HG03571 (cell line): ENCODE results near the gene KAT7.
"Not testable (repeated sequence)": the region's sequence is repeated elsewhere in the genome, so short reads cannot be mapped to it uniquely, and the experiment has no call there.

ENCODE experiments used
- ATAC-seq: cut with Tn5 transposase; IDR thresholded peaks from one replicate; pipeline ENCODE4 v1.9.1; 2021; ENCODE audit not compliant: unreplicated experiment

KAT7 gene

DNA sequence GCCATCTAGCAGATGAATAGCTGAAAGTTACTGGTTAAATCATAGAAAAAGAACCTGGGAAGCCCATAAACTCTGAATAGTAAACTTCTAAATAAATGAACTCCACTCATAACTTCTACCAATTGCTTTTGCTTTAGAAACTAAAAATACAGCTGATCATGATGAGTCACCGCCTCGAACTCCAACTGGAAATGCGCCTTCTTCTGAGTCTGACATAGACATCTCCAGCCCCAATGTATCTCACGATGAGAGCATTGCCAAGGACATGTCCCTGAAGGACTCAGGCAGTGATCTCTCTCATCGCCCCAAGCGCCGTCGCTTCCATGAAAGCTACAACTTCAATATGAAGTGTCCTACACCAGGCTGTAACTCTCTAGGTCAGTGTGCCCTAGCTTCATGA, 9.7 kb downstream of the KAT7 start:
- ATAC-seq, result no peak

DNA sequence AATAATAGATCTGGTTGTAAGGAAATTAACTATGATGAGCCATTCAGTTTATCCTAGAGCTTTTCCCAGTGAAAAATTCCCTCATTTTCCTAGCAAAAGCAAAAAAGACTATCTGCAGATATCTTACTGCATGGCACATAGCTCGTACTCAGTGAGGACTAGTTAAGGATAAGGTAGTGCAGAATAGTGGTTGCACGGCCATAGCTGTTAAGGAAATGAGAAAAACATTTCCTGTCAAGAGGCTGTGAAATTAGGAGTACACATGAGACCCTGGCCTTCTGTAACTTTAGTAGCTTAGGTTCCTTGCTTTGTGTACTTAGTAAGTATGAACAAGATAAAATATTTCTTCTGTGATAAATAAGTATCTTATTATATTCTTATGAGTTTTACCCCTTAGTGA, 10.3 kb downstream of the KAT7 start:
- no peak for ATAC-seq

DNA sequence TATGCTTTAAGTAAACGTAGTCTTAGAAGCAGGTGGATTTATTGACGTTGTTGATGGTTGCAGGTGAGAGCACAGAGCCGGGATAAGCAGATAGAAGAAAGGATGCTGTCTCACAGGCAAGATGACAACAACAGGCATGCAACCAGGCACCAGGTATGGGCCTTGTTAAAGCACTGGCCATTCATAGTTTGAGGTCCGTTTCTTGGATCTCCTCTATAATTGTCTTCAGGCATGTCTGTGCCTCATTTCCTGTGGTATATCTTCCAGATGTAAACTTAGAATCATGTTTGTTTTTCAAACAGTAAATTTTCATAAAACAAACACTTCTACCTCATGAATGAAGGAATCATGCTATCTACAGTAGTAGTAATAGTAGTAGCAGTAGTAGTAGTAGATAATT, 20.6 kb downstream of the KAT7 start:
- no peak for ATAC-seq

- ATAC-seq, result no peak
Observed at GRCh38 chr17:49814781-49815529, 26.5 kb downstream of the KAT7 start.

GRCh38 chr17:49815761-49816281, 27.3 kb downstream of the KAT7 start:
- no peak for ATAC-seq

GRCh38 chr17:49817993-49818392, 29.5 kb downstream of the KAT7 start:
- no peak for ATAC-seq

GRCh38 chr17:49819138-49819537, 30.7 kb downstream of the KAT7 start:
- no peak for ATAC-seq

GRCh38 chr17:49819651-49820050, 31.2 kb downstream of the KAT7 start:
- ATAC-seq, result no peak

GRCh38 chr17:49820773-49821172, 32.3 kb downstream of the KAT7 start:
- ATAC-seq, result no peak

DNA sequence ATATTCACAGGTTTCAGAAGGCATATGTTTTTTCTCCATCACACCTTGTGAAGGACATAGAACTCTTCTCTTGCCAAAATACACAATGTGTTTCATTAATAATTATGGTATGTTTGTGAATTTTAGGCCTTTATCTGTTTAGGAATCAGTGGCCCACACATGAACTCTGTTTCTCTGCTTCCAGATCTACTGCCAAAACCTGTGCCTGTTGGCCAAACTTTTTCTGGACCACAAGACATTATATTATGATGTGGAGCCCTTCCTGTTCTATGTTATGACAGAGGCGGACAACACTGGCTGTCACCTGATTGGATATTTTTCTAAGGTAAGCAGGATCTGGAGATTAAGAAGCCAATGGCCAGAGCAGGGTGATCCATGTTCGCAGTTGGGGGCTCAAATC, 33.0 kb downstream of the KAT7 start:
- no peak for ATAC-seq

GRCh38 chr17:49821916-49822315, 33.4 kb downstream of the KAT7 start:
- ATAC-seq, result no peak

DNA sequence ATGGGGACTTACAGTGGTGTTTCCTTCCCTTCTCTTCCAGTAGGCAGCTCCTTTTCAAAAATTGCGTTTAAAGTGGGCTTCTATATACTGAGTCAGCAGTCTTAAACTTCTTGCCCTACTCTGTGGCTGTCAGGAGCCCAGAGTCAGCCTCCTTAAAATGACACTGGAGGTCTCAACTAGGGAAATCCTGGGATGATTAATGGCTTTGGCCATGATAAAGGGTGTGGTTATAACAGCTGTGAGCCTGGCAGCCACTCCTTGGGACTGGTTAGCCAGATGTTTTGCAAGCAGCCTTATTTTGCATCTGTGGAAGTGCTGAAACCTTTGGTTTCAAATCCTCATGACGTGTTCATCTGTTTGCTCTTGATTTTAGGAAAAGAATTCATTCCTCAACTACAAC, 34.3 kb downstream of the KAT7 start:
- ATAC-seq, result no peak

DNA sequence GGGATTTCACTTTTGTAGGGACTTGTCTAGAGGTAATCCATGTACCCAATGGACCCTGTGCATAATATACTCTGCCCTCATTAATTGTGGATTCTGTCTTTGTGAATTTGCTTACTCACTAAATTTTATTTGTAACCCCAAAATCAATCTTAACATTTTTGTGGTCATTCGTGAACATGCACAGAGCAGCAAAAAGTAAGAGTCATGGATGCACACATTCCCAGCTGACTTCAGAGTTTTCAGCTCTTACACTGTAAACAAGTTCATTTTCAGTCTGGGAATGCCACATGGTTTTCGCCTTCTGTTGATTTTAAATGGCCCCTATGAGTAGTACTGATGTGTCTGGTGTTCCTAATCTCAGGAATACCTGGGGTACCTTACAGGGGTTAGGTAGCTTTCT, 35.1 kb downstream of the KAT7 start:
- no peak for ATAC-seq

DNA sequence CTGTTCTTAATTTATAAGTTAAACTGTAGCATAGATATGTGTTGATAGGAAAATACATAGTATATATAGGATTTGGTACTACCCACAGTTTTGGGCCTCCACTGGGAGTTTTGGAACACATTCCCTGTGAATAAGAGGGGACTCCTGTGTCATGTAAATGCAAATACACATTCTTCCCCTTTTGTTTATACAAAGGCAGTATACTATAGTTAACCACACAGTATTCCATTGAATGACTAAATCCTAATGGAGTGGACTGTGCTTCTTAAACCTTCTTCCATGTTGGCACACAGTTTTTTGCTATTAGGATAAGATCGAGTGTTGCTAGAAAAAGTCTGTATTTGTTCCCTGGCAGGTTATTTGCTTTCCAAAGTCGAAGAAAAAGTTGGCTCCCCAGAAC, 37.2 kb downstream of the KAT7 start:
- ATAC-seq, result no peak

DNA sequence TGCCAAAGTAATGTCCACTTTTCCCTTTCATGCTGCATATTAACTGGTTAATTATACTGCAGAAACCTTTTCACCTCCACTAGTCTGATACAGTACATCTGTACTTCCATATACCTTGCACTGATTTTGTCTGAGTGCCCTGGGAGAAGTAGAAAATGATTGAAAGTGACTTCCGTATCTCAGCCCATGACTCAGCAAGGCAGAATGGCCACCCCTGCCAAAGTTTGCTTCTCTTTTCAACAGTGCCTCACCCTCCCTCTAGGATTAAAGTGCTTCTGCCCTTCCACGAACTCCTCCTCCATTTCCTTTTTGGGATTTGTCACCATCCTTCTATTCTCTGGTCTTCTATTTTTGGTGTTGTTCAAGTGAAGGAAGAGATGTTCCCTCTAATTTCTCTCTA, 39.8 kb downstream of the KAT7 start:
- ATAC-seq, result not testable (repeated sequence)

DNA sequence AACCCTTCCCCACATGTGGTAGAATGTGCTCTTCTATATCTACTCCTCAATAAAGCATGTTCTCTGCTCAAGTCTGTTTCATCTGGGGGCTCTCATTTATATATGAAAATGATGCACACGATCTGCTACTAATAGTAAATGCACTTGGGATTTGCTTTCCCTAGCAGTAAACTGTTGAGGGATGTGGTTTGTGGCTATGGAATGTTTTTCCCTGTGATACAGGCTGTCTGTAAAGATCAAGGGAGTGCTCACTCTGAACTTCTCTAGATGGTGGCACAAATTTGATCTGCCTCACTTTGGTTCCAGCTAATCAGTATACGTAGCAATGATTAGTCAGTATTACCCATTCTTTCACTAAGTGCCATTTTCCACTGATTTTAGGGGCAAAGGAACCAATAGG, 40.5 kb downstream of the KAT7 start:
- ATAC-seq, result no peak

DNA sequence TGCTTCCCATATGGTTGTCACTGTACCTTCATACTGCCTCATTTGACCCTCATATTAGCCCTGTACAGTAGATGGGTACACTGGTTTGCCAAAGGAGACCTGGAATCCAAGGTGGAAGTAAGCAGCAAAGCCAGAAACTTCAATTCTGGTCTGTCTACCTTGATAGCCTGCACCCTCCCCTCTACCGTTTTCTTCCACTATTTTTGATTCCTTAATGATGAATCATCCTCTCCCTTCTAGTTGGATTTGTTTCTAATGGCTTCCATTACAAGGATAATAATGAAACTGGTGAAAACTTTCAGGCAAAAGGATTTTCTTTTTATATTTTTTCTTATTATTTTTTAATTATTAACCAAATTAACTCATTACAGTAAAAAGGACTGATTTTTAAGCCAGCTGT, 42.1 kb downstream of the KAT7 start:
- no peak for ATAC-seq

DNA sequence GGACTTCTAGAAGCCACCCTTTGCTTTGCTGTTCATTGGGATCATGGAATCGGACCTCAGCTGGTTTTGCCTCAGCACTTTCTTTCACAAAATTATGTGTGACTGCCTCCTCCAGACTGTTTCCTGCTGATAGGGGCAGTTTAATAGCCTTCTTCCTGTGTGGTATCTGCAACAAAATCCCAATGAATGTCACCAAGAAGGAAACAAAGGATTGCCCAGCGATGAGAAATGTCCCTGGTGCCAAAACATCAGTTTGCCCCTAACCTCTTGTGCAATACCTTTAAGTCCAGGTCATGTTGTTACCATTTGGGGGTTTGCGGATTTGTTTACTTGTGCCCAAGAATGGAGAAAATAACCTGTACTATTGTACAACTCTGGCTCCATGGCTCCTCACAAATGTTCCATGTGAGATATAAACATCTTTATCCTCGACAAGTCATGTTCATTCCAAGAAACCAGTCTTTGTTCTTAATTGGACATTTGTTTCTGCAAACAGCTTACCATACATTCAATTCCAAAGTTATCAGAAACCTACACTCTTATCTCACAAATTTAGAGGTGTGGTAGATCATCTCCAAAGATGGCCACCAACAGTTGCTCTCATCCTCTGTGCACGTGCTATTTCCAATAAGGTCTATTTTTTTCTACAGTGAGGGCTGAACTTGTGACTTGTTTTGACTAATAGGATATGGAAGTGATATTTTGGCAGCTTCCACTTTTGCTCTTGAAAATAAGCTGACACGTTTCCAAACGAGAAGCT, 44.5 kb downstream of the KAT7 start:
- no peak for ATAC-seq

- no peak for ATAC-seq
Observed at GRCh38 chr17:49834118-49834743, 45.8 kb downstream of the KAT7 start.

DNA sequence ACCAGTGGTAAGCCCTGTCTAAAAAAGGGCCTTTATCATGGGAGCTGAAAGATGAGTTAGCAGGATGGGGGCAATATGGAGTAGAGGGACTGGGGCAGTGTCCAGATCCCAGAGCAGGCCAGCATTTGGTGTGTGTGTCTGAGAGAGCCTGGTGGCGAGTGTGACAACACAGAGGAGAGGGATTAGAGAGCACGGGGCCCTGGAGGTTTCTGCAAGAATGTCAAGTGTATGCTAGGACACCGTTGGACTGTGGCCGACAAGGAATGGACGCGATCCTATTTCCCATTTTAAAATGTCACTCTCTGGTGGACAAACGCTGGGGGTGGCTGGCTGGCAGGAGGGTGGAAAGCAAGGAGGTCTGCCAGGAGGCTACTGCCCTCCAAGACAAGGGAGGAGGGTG, 47.0 kb downstream of the KAT7 start:
- ATAC-seq, result no peak

DNA sequence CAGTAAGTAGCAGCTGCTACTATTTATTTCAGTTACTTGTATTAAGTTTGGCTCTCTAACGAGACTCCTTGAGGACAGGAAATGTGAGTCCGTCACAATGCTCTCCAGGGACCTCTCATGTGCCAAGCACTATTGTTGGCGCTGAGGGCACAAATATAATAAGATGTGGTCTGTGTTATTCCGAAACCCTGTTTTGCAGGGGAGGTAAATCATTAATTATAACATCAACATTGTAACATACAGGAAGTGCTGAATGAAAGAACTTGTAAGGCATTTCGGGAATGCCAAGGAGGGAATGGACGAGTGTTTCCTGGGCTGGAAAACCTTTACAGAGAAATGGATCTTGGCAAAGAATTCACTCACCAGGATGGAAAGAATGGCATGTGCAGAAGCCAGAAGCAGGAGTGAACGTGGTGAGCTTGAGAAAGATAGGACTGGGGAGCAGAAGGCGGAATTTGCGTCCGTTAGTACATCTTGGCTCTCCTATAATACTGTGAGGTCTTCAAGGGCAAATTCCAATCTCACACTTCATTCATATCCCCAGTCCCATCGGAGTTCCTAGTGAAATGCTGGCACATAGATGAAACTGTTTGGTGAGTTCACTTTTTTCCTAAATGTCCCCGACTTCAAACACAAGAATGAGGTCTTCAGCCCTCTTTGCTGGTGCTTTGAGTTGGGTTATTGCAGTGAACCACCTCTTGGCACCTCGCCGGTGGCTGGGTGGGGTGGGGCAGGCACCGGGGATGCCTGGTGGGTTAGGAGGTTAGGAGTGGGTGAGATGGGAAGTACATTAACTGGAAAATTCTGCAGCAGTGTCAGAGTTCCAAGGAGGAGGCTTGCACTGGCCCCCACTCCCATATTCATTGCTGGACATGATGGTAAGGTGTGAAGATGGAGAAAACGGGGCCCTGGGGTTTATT, 47.9 kb downstream of the KAT7 start:
- no peak for ATAC-seq
